ENCODE results near the gene TPM4. TPM values are rescaled to one million over a fixed set of nuclear protein-coding genes. Genes with fewer than 3 reads are reported as not detected.

The TPM4 gene
- total RNA-seq, 1 donor from 2014 or later: 520 TPM

GRCh38 chr19:16068696-16069259 lies 7.5 kb upstream of the TPM4 start:
- H3K27me3 Mint-ChIP-seq (ENCODE audit: low read depth): no peaks in the 10 kb centered on the region
- intact Hi-C loops (cut with micrococcal nuclease): no loop called here
- no peaks in the 10 kb centered on the region for H3K9me3 Mint-ChIP-seq
- DNase-seq (ENCODE audit: low spot score): no peak
- peaks cover 17% of the 10 kb centered on the region for H3K4me1 Mint-ChIP-seq (ENCODE audit: low read depth)
- H3K36me3 Mint-ChIP-seq (ENCODE audit: low read depth): no peaks in the 10 kb centered on the region
- no peak overlapping the region for H3K27ac Mint-ChIP-seq
- H3K4me3 Mint-ChIP-seq (ENCODE audit: low read depth): no peak overlapping the region

- DNase-seq (ENCODE audit: low spot score): no peak
- intact Hi-C loops (cut with micrococcal nuclease): loop anchor here (1.0 to 10.0 kb wide), 2 partner anchors 9 to 605 kb away; partner anchors contain the start of gene RASAL3
- peaks cover 28% of the 10 kb centered on the region for H3K4me1 Mint-ChIP-seq (ENCODE audit: low read depth)
- H3K27ac Mint-ChIP-seq: no peak overlapping the region
- H3K9me3 Mint-ChIP-seq: no peaks in the 10 kb centered on the region
- no peaks in the 10 kb centered on the region for H3K27me3 Mint-ChIP-seq (ENCODE audit: low read depth)
- H3K4me3 Mint-ChIP-seq (ENCODE audit: low read depth): peak overlapping the region; percentile 38
- H3K36me3 Mint-ChIP-seq (ENCODE audit: low read depth): no peaks in the 10 kb centered on the region
These were observed 6.4 kb upstream of the TPM4 start for GRCh38 chr19:16069813-16070365.

DNA sequence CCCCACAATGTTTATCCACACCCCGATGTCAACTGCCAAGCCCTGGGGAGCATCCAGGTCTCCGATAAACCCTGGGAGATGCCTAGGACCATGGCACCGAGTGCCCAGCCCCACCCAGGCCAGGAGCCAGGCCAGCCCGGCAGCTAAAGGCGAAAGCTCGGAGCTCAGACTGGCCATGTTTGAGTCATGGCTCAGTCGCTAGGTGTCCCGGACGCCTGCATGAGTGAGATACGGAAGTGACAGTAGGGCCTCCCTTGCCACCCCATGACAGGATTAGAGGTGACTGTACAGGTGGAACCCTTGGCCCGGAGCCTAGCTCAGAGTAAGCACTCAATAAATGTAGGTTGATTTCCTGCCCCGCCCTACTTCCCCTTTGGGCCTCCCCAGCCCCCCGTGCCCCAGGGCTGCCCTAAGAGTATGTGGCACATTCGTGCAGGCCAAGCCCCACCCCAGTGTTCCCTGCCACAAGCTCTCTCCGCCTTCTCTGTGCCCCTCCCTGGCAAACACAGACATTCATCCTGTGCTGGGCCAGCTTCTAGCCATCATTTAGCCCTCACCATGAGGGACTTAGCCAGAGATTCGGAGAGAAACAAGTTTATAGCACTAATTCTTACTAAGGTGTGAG lies 5.8 kb upstream of the TPM4 start:
- H3K4me1 Mint-ChIP-seq (ENCODE audit: low read depth): peaks cover 33% of the 10 kb centered on the region
- intact Hi-C loops (cut with micrococcal nuclease): loop anchor here (1.0 to 10.0 kb wide), 2 partner anchors 9 to 606 kb away; partner anchors contain the start of gene RASAL3
- H3K9me3 Mint-ChIP-seq: no peaks in the 10 kb centered on the region
- no peak overlapping the region for H3K27ac Mint-ChIP-seq
- no peaks in the 10 kb centered on the region for H3K36me3 Mint-ChIP-seq (ENCODE audit: low read depth)
- no peaks in the 10 kb centered on the region for H3K27me3 Mint-ChIP-seq (ENCODE audit: low read depth)
- peak overlapping the region; percentile 38 for H3K4me3 Mint-ChIP-seq (ENCODE audit: low read depth)
- DNase-seq (ENCODE audit: low spot score): peak; percentile 76

DNA sequence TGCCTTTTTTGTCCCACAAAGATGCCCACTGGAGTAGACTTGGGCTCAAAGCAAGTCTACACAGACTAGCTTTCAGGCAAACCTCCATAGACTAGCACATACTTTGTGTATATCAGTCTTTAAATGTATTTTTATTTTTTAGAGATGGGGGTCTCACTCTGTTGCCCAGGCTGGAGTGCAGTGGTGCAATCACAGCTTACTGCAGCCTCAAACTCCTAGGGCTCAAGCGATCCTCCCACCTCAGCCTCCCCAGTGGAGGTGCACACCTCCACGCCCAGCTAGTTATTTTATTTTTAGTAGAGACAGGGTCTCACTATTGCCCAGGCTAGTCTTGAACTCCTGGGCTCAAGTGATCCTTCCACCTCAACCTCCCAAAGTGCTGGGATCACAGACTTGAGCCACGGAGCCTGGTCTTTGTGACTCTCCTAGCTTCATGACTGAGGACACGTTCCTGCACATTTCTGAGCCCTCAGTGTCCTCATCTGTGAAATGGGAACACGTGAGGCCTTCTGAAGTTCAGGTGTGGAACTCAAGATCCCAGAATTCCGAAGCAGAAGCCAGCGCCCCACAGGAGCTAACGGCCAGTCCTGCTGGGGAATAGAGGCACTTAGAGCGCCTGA lies 5.1 kb upstream of the TPM4 start:
- Mint-ChIP-seq H3K36me3 (ENCODE audit: low read depth) (peaks cover 4% of the 10 kb centered on the region), H3K27ac (no peak overlapping the region), H3K27me3 (ENCODE audit: low read depth) (no peaks in the 10 kb centered on the region), H3K4me1 (ENCODE audit: low read depth) (peaks cover 35% of the 10 kb centered on the region), H3K4me3 (ENCODE audit: low read depth) (no peak overlapping the region), H3K9me3 (no peaks in the 10 kb centered on the region)
- DNase-seq (ENCODE audit: low spot score): no peak
- intact Hi-C loops (cut with micrococcal nuclease): loop anchor here (10.0 kb wide), 1 partner anchor 606 kb away; the partner anchor contains the start of gene RASAL3

DNA sequence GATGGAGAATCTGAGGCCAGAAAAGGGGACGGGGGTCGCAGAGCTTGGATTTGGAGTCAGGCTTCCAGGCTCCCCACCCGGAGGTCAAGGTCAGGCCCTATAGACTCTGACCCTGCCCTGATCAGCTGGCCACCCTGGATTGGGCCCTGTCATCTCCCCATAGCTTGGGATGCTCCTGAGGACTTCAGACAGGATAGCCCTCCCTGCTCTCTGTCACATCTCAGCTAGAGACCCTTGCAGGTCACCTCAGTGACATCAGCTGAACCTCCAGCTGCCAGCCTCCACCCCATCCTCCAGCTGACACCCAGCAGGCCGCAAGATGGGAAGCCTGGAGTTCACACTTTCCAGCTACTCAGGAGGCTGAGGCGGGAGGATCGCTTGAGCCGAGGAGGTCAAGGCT lies 2.8 kb upstream of the TPM4 start:
- Mint-ChIP-seq H3K27me3 (ENCODE audit: low read depth) (no peaks in the 10 kb centered on the region), H3K4me3 (ENCODE audit: low read depth) (no peak overlapping the region)
- intact Hi-C loops (cut with micrococcal nuclease): loop anchor here (10.0 kb wide), 1 partner anchor 609 kb away; the partner anchor contains the start of gene RASAL3

DNA sequence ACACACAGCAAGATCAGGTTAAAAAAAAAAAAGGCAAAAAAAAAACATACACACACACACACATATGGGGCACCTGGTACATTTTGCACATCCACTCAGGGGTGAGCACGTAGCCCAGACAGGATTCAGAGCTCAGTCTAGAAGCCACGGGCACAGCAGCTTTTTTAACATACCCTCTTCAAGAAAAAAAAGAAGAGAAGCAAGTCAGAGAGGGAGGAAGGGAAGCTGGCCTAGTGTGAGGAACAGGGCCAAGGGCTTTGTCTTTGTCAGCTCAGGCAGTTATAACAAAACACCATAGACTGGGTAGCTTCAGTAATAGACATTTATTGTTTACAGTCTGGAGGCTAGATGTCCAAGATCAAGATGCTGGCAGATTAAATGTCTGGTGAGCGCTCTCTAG lies 2.3 kb upstream of the TPM4 start:
- Mint-ChIP-seq H3K27ac (peak overlapping the region; percentile 59), H3K27me3 (ENCODE audit: low read depth) (no peaks in the 10 kb centered on the region), H3K4me1 (ENCODE audit: low read depth) (peaks cover 33% of the 10 kb centered on the region), H3K36me3 (ENCODE audit: low read depth) (peaks cover 24% of the 10 kb centered on the region), H3K9me3 (no peaks in the 10 kb centered on the region), H3K4me3 (ENCODE audit: low read depth) (peak overlapping the region; percentile 1)
- intact Hi-C loops (cut with micrococcal nuclease): loop anchor here (10.0 kb wide), 1 partner anchor 609 kb away; the partner anchor contains the start of gene RASAL3
- no peak for DNase-seq (ENCODE audit: low spot score)

More for the DNA sequence above, 2.8 kb upstream of the TPM4 start:
- DNase-seq (ENCODE audit: low spot score): no peak
- no peaks in the 10 kb centered on the region for H3K9me3 Mint-ChIP-seq
- peaks cover 31% of the 10 kb centered on the region for H3K4me1 Mint-ChIP-seq (ENCODE audit: low read depth)
- peaks cover 19% of the 10 kb centered on the region for H3K36me3 Mint-ChIP-seq (ENCODE audit: low read depth)
- H3K27ac Mint-ChIP-seq: peak overlapping the region; percentile 59

- DNase-seq (ENCODE audit: low spot score): no peak
- Mint-ChIP-seq H3K4me1 (ENCODE audit: low read depth) (peaks cover 39% of the 10 kb centered on the region), H3K4me3 (ENCODE audit: low read depth) (peak overlapping the region; percentile 90)
These were observed 1.6 kb upstream of the TPM4 start for GRCh38 chr19:16074488-16075365.

GRCh38 chr19:16075430-16076153 lies 703 bp upstream of the TPM4 start:
- peaks cover 38% of the 10 kb centered on the region for H3K36me3 Mint-ChIP-seq (ENCODE audit: low read depth)
- peak overlapping the region; percentile 90 for H3K4me3 Mint-ChIP-seq (ENCODE audit: low read depth)
- peaks cover 45% of the 10 kb centered on the region for H3K4me1 Mint-ChIP-seq (ENCODE audit: low read depth)
- intact Hi-C loops (cut with micrococcal nuclease): loop anchor here (5.0 to 10.0 kb wide), 3 partner anchors 238 to 611 kb away; partner anchors contain the start of gene RASAL3
- DNase-seq (ENCODE audit: low spot score): no peak
- no peaks in the 10 kb centered on the region for H3K9me3 Mint-ChIP-seq
- H3K27ac Mint-ChIP-seq: peak overlapping the region; percentile 89
- no peaks in the 10 kb centered on the region for H3K27me3 Mint-ChIP-seq (ENCODE audit: low read depth)

More at GRCh38 chr19:16074488-16075365, 1.6 kb upstream of the TPM4 start:
- peaks cover 30% of the 10 kb centered on the region for H3K36me3 Mint-ChIP-seq (ENCODE audit: low read depth)
- intact Hi-C loops (cut with micrococcal nuclease): loop anchor here (5.0 to 10.0 kb wide), 3 partner anchors 237 to 610 kb away; partner anchors contain the start of gene RASAL3
- no peaks in the 10 kb centered on the region for H3K27me3 Mint-ChIP-seq (ENCODE audit: low read depth)
- peak overlapping the region; percentile 89 for H3K27ac Mint-ChIP-seq
- H3K9me3 Mint-ChIP-seq: no peaks in the 10 kb centered on the region

GRCh38 chr19:16076958-16077611 lies 790 bp downstream of the TPM4 start:
- Mint-ChIP-seq H3K4me1 (ENCODE audit: low read depth) (peaks cover 55% of the 10 kb centered on the region), H3K9me3 (no peaks in the 10 kb centered on the region), H3K4me3 (ENCODE audit: low read depth) (peak overlapping the region; percentile 95), H3K27ac (peak overlapping the region; percentile 96), H3K36me3 (ENCODE audit: low read depth) (peaks cover 52% of the 10 kb centered on the region), H3K27me3 (ENCODE audit: low read depth) (no peaks in the 10 kb centered on the region)
- no peak for DNase-seq (ENCODE audit: low spot score)
- intact Hi-C loops (cut with micrococcal nuclease): loop anchor here (5.0 to 10.0 kb wide), 3 partner anchors 240 to 612 kb away; partner anchors contain the start of gene RASAL3

GRCh38 chr19:16077984-16078758 lies 1.9 kb downstream of the TPM4 start:
- Mint-ChIP-seq H3K36me3 (ENCODE audit: low read depth) (peaks cover 63% of the 10 kb centered on the region), H3K4me1 (ENCODE audit: low read depth) (peaks cover 58% of the 10 kb centered on the region), H3K4me3 (ENCODE audit: low read depth) (peak overlapping the region; percentile 95), H3K27ac (peak overlapping the region; percentile 96), H3K9me3 (no peaks in the 10 kb centered on the region), H3K27me3 (ENCODE audit: low read depth) (no peaks in the 10 kb centered on the region)
- intact Hi-C loops (cut with micrococcal nuclease): loop anchor here (2.0 to 10.0 kb wide), 4 partner anchors 83 to 613 kb away; partner anchors contain the start of gene RASAL3
- DNase-seq (ENCODE audit: low spot score): no peak
